MM.1S (cell line): Measurements from ENCODE around the gene PLEKHA1.

Experiments used
- DNase-seq: peaks from one replicate; pipeline ENCODE4 v3.0.0-alpha.2; 2015
- H2AFZ ChIP-seq: fragments of 300-600 bp; sonication (generic); 2 replicates; pipeline ENCODE4 v1.6.0; 2016; ENCODE audit warnings: antibody characterized with exemption, low read length
- H3F3A ChIP-seq: fragments of 300-600 bp; sonication (generic); 2 replicates; pipeline ENCODE4 v1.6.1; 2016; ENCODE audit warnings: mild to moderate bottlenecking, antibody characterized with exemption, low read length, moderate library complexity, mixed read lengths; ENCODE audit not compliant: insufficient read depth
- H3K27ac ChIP-seq: fragments of 300-600 bp; sonication (generic); 2 replicates; pipeline ENCODE4 v1.5.1; 2016; ENCODE audit warnings: mild to moderate bottlenecking, low read length
- H3K27me3 ChIP-seq: fragments of 300-600 bp; sonication (generic); replicated peaks from 2 replicates; pipeline ENCODE4 v1.6.0; 2016; ENCODE audit warnings: low read length; ENCODE audit not compliant: insufficient read depth
- H3K36me3 ChIP-seq: fragments of 300-600 bp; sonication (generic); replicated peaks from 2 replicates; pipeline ENCODE4 v1.6.1; 2016; ENCODE audit warnings: mild to moderate bottlenecking, low read length, mixed read lengths; ENCODE audit not compliant: insufficient read depth
- H3K4me1 ChIP-seq: fragments of 300-600 bp; sonication (generic); 2 replicates; pipeline ENCODE4 v1.6.1; 2016; ENCODE audit warnings: low read length, mixed read lengths
- H3K4me2 ChIP-seq: fragments of 300-600 bp; sonication (generic); 2 replicates; pipeline ENCODE4 v1.6.0; 2016; ENCODE audit warnings: low read depth, low read length
- H3K4me3 ChIP-seq: fragments of 300-600 bp; sonication (generic); 2 replicates; pipeline ENCODE4 v1.5.1; 2016; ENCODE audit warnings: low read length, mixed read lengths
- H3K79me2 ChIP-seq: fragments of 300-600 bp; sonication (generic); 2 replicates; pipeline ENCODE4 v1.6.1; 2016; ENCODE audit warnings: mixed run types, low read length, mixed read lengths
- H3K9ac ChIP-seq: fragments of 300-600 bp; sonication (generic); 2 replicates; pipeline ENCODE4 v1.6.1; 2016; ENCODE audit warnings: low read length, mixed read lengths
- H3K9me2 ChIP-seq: fragments of 300-600 bp; sonication (generic); replicated peaks from 2 replicates; pipeline ENCODE4 v1.6.1; 2016; ENCODE audit warnings: mild to moderate bottlenecking, low read length, mixed read lengths; ENCODE audit not compliant: insufficient read depth
- H3K9me3 ChIP-seq: fragments of 300-600 bp; sonication (generic); replicated peaks from 2 replicates; pipeline ENCODE4 v1.6.1; 2016; ENCODE audit warnings: mild to moderate bottlenecking, low read length, mixed read lengths; ENCODE audit not compliant: insufficient read depth
- H4K20me1 ChIP-seq: fragments of 300-600 bp; sonication (generic); 2 replicates; pipeline ENCODE4 v1.6.1; 2016; ENCODE audit warnings: mild to moderate bottlenecking, low read length, moderate library complexity, mixed read lengths; ENCODE audit not compliant: insufficient read depth
- EZH2 ChIP-seq: fragments of 300-600 bp; sonication (generic); optimal IDR thresholded peaks from 2 replicates; pipeline ENCODE3; 2017; ENCODE audit warnings: low read depth, mild to moderate bottlenecking, antibody characterized with exemption, low read length, mixed read lengths
- EZH2phosphoT487 ChIP-seq: fragments of 300-600 bp; sonication (generic); IDR thresholded peaks from 2 replicates; pipeline ENCODE4 v1.6.1; 2018; ENCODE audit warnings: antibody characterized with exemption, low read length
- TF ChIP-seq, protein P1 (sequence below): fragments of 300-600 bp; sonication (generic); IDR thresholded peaks from 2 replicates; pipeline ENCODE4 v1.5.1; 2016; ENCODE audit warnings: antibody characterized with exemption, low read length, mixed read lengths

The PLEKHA1 gene

DNA sequence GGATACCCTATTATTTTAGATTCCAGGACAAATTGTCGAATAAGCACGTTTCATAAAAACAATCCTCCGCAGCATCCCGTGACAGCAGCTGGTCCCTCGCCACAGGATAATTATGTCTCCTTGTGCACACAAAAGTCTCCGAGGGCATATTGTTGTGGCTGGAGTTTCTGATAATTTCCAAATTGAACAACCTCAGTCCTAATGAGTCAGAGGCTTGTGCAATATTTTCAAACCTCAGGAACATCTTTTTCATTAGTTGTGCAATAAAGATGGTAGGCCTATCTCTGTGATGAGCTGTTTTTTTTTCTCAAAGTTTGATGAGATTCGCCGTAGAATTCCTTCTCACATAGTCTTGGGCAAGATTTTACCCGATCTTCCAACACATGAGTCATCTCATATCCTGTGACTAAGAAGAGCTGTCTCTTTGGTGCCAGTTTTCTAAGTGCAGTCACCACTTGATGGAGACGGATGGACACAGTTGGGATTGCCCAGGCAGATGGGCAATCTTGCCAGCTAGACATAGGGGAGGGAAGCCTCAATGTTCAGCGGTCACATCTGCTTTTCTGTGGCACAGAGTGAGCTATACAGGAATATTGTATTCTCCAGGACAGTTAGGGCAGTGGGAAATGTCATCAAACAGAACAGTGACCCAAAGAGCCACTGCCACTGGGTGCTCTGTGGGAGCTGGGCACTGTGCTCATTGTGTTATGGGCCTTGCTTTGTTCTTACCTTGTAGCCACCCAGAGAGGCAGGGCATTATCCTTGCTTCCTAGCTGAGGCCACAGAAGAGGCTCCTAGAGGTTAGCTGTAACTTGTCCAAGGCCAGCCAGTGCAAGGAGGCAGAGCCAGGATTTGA lies 94.6 kb downstream of the PLEKHA1 start:
- no peak overlapping the region for H3K4me3 ChIP-seq
- TF ChIP-seq, protein P1, sequence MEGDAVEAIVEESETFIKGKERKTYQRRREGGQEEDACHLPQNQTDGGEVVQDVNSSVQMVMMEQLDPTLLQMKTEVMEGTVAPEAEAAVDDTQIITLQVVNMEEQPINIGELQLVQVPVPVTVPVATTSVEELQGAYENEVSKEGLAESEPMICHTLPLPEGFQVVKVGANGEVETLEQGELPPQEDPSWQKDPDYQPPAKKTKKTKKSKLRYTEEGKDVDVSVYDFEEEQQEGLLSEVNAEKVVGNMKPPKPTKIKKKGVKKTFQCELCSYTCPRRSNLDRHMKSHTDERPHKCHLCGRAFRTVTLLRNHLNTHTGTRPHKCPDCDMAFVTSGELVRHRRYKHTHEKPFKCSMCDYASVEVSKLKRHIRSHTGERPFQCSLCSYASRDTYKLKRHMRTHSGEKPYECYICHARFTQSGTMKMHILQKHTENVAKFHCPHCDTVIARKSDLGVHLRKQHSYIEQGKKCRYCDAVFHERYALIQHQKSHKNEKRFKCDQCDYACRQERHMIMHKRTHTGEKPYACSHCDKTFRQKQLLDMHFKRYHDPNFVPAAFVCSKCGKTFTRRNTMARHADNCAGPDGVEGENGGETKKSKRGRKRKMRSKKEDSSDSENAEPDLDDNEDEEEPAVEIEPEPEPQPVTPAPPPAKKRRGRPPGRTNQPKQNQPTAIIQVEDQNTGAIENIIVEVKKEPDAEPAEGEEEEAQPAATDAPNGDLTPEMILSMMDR, result no peak
- TF ChIP-seq EZH2 (no peak), EZH2phosphoT487 (no peak)
- no peaks in the 10 kb centered on the region for H3F3A ChIP-seq
- H3K36me3 ChIP-seq, result no peaks in the 10 kb centered on the region
- H3K79me2 ChIP-seq, result no peaks in the 10 kb centered on the region
- no peak for DNase-seq
- no peaks in the 10 kb centered on the region for H3K9me3 ChIP-seq
- H3K9ac ChIP-seq, result no peak overlapping the region
- no peaks in the 10 kb centered on the region for H4K20me1 ChIP-seq
- H3K4me2 ChIP-seq, result no peak overlapping the region
- no peaks in the 10 kb centered on the region for H3K4me1 ChIP-seq
- peaks cover 6% of the 10 kb centered on the region; the same call in 1 of the 2 replicates for H3K27me3 ChIP-seq
- no peak overlapping the region for H3K27ac ChIP-seq
- no peak overlapping the region for H2AFZ ChIP-seq
- no peaks in the 10 kb centered on the region for H3K9me2 ChIP-seq

- H3K79me2 ChIP-seq, result no peaks in the 10 kb centered on the region
- H3K27me3 ChIP-seq, result peaks cover 13% of the 10 kb centered on the region; the same call in 1 of the 2 replicates
- H3K9ac ChIP-seq, result no peak overlapping the region
- DNase-seq, result no peak
- H3K36me3 ChIP-seq, result no peaks in the 10 kb centered on the region
- no peak overlapping the region for H2AFZ ChIP-seq
- H3K4me2 ChIP-seq, result no peak overlapping the region
- H3K4me3 ChIP-seq, result no peak overlapping the region
- H4K20me1 ChIP-seq, result no peaks in the 10 kb centered on the region
- no peaks in the 10 kb centered on the region for H3F3A ChIP-seq
- no peaks in the 10 kb centered on the region for H3K9me2 ChIP-seq
- TF ChIP-seq, protein P1, result no peak
- no peak for TF ChIP-seq EZH2phosphoT487
- TF ChIP-seq EZH2, result no peak
- no peaks in the 10 kb centered on the region for H3K4me1 ChIP-seq
- H3K9me3 ChIP-seq, result no peaks in the 10 kb centered on the region
- no peak overlapping the region for H3K27ac ChIP-seq
Measured at GRCh38 chr10:122469848-122470247, 95.3 kb downstream of the PLEKHA1 start.

- no peak overlapping the region for H3K4me2 ChIP-seq
- no peaks in the 10 kb centered on the region for H3K9me3 ChIP-seq
- no peak overlapping the region for H3K4me3 ChIP-seq
- no peaks in the 10 kb centered on the region for H3K4me1 ChIP-seq
- no peak for DNase-seq
- H2AFZ ChIP-seq, result no peak overlapping the region
- H3K79me2 ChIP-seq, result no peaks in the 10 kb centered on the region
- peaks cover 13% of the 10 kb centered on the region; the same call in 1 of the 2 replicates for H3K27me3 ChIP-seq
- no peaks in the 10 kb centered on the region for H4K20me1 ChIP-seq
- no peaks in the 10 kb centered on the region for H3K36me3 ChIP-seq
- no peaks in the 10 kb centered on the region for H3K9me2 ChIP-seq
- TF ChIP-seq EZH2phosphoT487, result no peak
- TF ChIP-seq, protein P1, result no peak
- no peak for TF ChIP-seq EZH2
- H3F3A ChIP-seq, result no peaks in the 10 kb centered on the region
- no peak overlapping the region for H3K9ac ChIP-seq
- no peak overlapping the region for H3K27ac ChIP-seq
Measured at GRCh38 chr10:122471531-122472177, 97.1 kb downstream of the PLEKHA1 start.
